Measurements from ENCODE around the gene PFDN1.

The PFDN1 gene

DNA sequence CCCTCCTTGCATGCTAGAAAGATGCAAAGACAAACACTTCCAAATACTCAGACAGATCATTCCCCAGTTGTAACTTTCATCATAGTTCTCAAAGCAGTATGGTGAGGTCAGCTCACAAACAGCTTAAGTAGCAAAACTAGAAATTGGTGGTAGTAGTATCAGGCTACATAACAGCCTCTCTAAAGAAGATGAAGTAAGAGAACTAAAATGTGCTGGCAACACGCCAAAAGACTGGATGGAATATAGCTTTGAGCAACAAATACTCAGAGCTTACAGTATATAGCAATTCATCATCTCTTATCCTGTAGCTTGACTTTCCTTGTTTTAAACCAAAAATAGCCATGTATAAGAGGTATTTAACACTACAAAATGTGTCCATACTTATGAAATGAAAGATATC, 7.5 kb downstream of the PFDN1 start:
- DNase-seq: peak; percentile 59

DNA sequence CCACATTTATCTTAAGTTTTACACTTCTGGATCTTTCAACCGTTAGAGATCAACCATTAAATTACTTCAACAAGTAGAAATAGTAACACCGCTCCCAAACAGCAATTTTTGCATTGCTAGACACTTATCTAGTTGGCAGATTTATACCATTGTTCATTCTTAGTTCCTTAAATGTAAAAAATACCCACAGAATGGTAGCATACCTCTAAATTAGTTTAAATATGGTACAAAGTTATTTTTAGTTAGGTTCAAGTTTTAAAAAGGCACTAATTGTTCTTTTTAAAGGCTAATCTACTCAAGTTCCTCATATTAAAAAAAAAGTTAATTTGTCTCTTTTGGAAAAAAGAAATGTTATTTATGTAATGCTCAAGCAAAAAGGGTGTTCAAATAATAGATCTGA, 8.1 kb downstream of the PFDN1 start:
- no peak for DNase-seq

DNA sequence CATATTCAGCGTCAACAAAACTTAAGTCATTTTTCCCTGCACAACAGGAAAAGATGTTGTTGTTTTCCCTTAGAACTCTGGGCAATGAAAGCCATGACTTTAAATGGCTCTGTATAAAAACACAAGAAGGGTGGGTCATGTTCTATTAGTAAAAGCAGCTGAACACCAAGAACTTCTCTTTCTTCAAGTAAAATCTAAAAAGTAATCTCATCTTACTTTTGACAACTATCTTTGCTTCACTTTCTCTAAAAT, 9.1 kb downstream of the PFDN1 start:
- no peak for DNase-seq

DNA sequence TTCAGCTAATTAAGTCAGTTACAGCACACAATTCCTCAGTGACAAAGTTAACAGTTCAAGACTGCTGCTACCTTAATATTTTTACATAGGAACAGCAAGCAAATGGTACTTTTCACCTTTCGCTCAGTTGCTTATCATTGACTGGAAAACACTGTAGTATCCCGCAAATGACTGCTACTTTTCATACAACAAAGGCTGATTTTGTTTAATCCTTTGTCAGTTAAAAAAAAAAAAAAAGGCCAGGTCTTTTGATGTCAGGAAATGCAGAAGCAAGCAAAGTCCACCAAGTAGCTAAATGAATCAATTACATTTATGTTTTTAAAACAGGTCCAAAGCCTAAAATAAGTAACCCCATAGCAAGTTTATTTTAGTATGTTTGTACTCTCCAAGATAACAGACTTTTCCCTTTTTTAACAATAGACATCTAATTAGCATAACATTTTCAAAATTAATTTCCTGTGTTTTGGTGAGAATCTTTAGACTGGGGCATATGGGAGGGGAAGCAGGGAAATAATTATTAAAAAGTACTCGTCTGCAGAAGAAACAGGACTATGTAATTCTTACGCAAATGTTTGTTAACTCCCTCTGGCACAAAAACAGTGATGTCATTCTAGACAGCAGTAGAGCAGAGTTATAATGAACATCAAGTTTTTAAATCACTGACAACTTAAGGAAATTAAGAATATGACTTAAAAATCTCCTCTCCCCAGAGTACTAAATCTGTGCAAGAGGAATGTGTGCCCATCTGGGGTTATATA, 9.6 kb downstream of the PFDN1 start:
- DNase-seq: no peak

DNA sequence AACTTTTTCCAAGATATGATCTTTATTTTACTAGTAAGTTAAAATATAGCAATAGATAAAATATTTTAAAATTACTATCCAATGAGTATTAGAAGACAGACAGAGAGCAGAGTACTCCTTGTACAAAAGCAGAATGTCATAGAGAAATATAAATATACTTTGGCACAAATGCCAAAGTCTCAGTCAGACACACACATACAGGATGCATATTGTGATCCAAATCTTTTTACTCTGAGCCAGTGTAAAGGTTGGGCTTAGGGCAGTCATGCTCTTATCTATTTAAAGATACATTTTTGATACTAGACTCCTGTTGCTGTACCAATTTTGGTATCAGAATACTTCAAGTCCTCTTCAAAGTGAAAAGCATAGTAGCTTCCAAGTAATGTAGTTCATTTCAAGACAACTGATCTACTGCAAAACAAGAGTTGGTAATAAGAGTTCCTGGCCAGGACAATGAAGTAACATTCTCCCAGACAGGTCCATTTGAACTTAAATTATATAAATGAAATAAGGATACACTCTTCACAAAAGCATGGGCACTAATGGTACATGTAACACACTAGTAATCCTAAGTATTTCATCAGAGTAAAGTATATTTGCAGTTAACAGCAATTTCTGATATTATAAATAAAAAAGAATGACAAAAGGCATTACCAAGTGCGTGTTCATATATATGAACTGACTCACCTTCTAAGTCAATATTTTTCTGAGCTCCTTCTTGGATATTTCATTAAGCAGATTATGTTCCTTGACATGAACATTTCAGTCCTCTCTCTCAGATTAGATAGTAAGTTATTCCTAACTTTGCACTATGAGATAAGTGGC, 10.5 kb downstream of the PFDN1 start:
- DNase-seq: no peak

DNA sequence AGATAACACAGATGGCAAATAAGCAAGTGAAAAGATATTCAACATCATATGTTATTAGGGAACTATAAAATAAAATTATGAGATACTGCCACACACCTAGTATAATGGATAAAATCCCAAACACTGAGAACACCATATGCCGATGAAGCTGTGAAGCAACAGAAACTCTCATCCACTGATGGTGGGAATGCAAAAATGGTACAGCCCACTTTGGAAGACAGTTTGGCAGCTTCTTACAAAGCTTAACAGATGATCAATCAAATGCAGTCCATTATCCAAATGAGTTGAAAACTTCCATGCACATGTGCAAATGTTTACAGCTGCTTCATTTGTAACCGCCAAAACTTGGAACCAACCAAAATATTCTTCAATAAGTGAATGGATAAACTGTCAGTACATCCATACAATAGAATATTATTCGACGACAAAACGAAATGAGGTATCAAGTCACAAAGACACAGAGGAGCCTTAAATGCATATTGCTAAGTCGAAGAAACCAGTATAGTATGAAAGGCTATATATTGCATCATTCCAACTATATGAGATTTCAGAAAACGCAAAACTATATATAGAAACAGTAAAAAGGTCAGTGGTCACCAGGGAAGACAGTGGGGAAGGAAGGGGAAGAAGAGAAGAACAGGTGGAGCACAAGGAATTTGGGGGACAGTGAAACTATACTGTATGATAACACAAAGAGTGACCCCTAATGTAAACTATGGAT, 14.9 kb downstream of the PFDN1 start:
- DNase-seq: no peak

DNA sequence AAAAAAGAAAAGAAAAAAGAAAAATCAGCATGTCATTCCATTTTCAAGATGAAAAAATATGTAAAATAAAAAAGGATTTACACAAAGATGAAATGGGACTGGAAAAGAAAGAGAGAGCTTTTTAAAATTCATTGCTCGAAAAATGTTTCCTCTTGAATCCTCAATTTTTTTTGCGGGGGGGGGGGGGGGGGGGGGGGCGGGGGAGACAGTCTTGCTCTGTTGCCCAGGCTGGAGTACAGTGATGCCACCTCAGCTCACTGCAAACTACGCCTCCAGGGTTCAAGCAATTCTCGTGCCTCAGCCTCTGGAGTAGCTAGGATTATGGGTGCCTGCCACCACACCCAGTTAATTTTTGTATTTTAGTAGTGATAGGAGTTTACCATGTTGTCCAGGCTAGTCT, 16.5 kb downstream of the PFDN1 start:
- DNase-seq: no peak

DNA sequence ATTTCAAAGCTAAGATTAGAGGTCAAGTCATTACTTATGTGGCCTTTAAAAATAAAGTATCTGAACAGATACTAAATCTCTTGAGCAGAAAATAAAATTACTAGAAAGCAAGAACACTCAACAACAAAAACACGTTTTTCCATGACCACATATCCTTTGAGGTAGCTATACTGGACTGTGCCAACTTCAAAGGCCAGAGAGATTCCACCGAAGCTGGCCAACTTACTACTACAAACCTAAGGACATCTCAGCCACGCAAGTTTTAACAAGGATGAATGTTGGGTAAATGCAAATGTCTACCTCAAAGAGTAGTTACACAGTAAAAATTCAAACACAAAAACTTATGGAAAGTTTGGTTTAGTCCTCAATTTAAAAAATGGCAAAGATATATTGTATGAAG, 18.9 kb downstream of the PFDN1 start:
- no peak for DNase-seq

DNA sequence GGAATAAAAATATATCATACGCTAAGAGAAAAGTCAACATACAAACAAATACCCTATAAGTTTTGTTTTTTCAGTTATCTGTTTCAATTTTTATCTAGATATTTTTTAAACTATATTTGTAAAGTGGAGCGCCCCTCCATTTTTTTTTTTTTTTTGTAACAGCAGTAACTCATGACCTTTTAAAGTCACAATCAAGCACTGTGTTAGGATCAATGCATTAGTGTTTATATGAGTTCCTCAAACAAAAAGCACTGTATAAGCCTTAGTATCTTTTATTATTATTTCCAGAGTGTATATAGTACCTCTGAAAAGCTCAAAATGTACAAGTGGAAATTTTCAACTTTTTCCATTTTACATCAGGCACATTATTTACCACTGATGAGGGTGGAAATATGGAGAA, 20.6 kb downstream of the PFDN1 start:
- DNase-seq: no peak

DNA sequence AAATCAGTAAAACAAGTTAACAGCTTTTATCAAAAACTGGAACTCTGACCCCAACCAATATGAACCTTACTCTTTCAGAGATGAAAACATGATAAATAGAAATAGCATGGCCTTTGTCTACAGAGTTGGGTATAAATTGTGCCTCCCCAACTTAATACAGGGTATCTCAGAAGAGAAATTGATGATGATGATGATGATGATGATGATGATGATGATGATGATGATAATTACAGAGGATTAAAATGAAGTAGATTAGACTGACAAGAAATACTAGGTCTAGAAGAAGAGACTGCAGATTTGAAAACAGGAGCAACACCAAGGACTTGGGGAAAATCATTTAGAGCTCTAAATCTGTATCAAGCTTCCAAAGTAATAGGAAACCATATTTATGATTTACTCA, 27.1 kb downstream of the PFDN1 start:
- DNase-seq: no peak

DNA sequence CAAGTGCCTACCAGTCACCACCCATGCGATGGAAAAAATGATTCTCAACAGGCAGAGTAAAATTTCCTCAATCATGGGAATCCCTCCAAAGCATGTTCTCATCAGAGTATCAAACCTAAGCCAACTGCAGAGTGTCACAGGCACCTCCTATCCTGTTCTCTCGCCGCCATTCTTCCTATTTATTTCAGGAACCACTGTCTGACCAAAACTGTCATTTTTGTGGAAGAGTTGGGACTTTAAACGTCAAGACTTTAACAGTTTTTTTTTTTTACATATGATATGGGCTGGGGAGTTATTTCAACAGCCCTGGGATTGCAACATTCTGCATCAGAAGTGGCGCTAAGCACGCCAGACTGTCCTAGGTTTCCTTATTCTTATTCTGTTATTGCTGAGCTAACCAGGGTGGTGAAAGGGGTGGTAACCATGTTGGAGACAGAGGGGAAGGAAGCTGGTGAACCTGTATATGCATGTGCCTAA, 29.5 kb downstream of the PFDN1 start:
- no peak for DNase-seq

DNA sequence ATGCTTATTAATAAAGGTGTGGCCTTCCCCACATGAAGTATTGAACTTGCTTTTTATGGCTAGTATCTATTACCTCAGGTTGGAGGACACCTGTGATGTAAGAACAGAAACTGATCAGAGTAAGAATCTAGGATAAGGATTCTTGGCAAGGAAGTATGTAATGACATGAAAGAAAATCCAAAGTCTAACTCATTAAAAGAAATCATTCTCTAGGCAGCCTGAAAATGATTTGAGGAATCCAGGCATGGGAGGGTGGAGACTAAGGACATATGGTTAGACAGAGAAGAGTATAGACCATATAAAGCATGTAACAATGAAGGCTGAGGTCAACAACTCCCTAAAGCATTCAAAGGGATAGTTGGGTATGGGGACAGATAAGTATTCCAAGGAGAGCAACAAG, 32.9 kb downstream of the PFDN1 start:
- no peak for DNase-seq

DNA sequence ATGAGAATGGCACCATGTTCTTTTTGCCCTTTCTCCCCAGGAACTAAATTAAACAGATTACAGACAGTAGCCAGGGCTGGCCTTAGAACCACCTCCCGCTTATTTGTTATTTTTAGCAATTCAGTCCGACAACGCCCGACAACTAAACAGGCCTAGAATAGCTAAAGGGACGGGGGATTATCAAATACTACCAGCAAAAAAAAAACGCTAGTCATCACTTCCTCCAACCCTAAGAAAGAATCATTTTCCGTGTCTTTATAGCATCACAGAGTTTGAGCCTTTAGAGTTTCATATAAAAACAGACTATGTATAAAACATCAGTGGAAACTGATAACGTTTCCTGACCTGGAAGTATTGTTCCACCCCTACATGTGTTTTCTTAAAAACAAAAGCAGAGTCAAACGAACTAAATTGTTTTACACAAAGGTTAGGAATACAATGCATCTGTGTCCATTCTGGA, 35.3 kb downstream of the PFDN1 start:
- DNase-seq: no peak

DNA sequence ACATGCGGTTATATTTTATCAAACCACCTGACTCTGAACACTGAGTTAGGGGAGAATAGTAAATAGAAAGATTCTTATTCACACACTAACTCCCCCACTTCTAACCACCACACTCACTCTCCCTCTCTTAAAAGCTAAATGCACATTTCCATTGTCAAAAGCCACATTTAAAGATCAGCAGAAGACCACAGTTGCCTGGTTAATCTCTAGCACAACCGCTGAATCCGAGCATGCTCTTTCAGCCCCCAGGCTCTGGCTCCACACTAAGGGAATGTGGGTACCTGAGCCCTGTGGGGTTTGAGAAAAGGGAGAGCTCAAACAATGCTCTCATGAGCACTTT, 35.7 kb downstream of the PFDN1 start:
- DNase-seq: no peak

DNA sequence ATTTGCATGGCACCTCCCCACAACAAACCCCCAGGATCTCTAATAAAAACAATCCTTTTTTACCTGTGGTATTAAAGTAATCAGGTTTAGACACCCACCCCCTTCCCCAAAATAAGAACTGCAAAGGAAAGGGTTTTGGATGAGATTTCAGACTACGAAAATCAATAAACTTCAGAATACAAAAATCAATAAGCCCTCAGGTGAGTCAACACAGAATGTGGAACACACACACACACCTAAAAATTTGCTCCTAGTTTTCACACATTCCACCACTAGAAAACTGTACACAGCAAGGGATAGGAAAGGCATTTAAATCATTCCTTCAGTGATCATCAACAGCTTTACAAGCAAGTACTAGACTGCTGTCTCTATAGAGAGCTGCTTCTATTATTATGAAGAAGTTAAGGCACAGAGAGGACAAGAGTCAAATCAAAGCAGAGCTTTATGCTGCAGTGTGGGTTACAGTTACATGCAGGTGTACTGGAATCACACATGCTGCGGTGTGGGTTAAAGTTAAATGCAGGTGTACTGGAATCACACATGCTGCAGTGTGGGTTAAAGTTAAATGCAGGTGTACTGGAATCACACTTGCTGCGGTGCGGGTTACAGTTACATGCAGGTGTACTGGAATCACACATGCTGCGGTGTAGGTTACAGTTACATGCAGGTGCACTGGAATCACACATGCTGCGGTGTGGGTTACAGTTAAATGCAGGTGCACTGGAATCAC, 36.3 kb downstream of the PFDN1 start:
- no peak for DNase-seq

DNA sequence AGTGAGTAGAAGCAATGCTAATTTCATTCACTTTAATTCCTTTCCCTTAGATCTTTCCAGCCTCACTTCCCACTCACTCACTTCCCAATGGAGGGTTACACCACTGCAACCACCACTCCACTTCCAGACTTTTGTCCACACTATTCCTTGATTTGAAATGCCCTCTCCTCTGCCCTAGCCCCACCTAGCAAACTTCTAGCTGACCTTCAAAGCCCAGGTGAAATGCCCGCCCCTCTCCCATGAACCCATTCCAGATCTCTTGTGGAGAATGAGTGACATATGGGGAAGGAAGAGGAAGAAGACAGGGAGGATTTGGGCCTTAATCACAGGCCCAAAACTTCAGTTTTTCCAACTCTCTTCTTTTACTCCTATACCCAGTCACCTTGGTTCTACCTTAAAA, 37.1 kb downstream of the PFDN1 start:
- no peak for DNase-seq

DNA sequence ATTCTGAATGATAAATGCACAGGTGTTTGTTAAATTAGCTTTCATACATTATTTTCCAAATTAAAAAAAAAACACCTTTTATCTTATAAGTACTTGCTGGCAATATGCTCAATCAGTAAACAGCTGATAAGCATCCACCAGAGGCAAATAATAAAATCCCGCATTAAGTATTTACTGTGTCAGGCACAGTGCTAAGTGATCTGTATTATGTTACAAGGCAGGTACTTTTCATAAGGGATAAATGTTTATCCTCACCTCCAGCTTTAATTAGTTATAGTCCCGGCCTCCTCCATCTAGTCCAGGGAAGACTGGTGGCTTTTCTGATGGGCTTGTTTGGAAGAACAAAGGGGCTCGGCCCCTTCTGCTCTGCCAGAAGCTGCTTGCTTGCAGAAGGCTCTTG, 40.1 kb downstream of the PFDN1 start:
- peak; percentile 68 for DNase-seq

DNA sequence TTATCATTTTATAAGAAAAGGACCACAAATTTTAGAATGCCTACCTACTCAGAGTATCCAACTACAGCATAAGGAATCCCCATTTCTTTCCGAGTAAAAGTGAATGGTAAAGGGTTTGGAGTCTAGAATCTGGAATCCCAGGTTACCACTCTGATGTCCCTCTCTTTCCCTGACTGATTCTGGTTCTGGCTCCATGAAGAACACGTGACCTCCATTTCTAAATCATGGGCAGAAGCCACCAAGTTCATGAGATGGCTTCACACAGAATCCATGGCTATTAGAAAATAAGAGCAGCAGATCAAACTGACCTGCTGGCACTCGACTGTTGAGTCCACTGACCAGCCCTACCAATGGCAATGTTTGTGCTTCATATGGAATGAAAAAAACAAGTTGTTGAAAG, 40.7 kb downstream of the PFDN1 start:
- DNase-seq: peak; percentile 70

DNA sequence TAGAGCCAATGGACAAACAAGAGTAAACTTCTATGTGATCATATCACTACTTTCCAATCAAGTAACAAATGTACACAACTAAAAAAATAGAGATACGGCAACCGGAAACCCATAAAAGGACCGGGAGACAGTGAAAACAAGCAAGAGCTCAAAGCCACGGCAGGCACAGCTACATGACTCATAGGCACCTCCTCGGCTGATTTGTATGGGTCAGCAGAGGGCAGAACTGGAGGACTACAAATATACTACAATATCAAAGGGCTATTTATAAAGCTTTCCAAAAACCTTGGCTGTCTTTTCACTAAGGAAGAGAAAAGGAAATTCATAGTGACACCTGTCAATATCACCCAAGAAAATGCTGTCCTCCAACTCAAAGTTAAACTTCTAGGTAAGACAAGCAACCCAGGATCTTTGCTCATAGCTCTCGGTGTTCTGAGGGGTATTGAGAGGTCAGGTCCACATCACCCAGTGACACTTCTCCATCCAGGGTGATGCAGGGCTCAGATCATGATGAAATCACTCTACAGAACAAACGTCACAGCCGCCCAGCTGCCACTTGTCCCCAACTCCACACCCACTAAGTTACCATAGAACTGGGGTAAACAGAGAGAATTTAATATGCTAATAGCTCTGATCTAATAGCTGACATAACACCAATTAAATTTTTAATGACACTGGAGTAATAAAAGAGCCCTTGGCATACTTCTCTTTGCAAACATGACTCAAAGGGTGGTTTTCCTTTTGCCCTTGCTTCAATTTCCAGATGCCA, 41.3 kb downstream of the PFDN1 start:
- DNase-seq: peak; percentile 82

DNA sequence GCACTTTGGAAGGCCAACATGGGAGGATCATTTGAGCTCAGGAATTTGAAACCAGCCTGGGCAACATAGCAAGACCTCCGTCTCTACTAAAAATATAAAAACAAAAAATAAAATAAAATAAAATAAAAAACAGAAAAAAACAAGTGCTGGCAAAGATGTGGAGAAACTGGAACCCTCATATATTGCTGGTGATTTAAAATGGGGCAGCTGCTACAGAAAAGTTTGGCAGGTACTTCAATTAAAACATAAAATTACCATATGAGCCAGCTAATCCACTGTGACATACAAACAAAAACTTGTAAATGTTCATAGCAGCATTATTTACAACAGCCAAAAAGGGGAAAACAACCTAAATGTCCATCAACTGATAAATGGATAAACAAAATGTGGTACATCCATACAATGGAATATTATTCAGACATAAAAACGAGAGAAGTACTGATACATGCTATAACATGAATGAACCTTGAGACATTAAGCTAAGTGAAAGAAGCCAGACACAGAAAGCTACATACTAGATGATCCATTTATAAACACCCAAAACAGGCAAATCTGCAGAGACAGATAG, 42.7 kb downstream of the PFDN1 start:
- DNase-seq: no peak

DNA sequence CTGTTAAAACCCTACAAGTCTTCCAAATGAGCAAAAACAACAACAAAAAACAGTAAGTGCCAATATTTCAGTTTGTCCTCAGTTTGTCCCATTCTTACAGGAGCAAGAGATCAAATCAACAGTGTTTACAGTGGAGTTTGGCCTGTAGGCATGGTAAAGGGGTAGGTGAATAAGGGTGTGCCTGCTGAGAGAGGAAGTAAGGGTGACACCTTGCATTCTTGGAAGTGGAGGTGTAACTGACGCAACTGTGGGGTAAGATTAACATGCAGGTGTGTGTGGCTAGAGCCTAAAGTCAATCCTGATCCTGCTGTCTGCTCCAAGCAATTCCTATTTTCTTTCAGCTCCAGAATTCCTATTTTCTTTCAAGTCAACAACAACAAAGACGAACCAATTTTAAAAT, 43.4 kb downstream of the PFDN1 start:
- no peak for DNase-seq

DNA sequence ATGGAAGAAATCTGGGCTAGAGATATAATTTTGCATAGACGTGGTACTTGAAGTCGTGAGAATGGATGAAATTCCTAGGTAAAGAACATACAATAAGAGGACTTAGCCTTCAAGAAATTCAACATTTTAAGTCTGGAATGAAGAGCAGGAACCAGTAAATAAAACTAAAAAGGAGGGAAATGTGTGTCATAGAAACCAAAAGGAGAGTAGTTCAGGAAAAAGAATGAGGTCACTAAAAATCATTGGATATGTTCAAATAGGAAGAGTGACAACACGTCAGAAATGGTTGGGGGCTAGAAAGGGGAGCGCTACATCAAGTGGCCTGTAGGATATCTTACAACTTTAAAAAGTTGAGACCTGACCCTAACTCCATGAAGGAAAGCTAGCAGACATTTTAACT, 44.0 kb downstream of the PFDN1 start:
- no peak for DNase-seq
